ENCODE data around the gene ZNF75A. TPM values are rescaled to one million over a fixed set of nuclear protein-coding genes. Genes with fewer than 3 reads are reported as not detected.

Gene ZNF75A
- total RNA-seq, 1 donor from 2014 or later: 51.3 TPM

DNA sequence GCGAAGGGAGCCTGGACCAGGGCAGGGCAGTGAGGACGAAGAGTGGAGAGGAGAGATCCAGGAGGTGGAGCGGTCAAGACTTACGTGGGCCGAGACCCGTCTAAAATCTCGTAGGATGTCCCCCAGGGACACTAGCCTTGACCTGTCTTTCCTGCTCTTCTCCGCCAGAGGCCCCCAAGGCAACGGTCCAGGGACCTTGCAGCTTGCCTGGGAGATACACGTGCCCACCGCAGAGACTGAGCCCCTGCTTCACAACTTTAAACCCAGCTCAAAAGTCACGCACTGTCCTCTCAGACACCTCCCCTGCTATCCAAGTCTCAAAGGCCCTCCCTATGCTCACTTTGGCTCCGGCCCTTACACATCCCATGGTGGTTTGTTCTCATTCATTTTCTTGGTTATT is 9.5 kb upstream of the ZNF75A start:
- TF ChIP-seq, protein P1, sequence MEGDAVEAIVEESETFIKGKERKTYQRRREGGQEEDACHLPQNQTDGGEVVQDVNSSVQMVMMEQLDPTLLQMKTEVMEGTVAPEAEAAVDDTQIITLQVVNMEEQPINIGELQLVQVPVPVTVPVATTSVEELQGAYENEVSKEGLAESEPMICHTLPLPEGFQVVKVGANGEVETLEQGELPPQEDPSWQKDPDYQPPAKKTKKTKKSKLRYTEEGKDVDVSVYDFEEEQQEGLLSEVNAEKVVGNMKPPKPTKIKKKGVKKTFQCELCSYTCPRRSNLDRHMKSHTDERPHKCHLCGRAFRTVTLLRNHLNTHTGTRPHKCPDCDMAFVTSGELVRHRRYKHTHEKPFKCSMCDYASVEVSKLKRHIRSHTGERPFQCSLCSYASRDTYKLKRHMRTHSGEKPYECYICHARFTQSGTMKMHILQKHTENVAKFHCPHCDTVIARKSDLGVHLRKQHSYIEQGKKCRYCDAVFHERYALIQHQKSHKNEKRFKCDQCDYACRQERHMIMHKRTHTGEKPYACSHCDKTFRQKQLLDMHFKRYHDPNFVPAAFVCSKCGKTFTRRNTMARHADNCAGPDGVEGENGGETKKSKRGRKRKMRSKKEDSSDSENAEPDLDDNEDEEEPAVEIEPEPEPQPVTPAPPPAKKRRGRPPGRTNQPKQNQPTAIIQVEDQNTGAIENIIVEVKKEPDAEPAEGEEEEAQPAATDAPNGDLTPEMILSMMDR (IDR thresholded peaks at IDR 0.05; ENCODE audit: unreplicated experiment): no peak
- peaks cover 81% of the 10 kb centered on the region for H3K36me3 Mint-ChIP-seq
- H3K27me3 Mint-ChIP-seq (ENCODE audit: low read depth): no peaks in the 10 kb centered on the region
- peaks cover 78% of the 10 kb centered on the region for H3K9me3 Mint-ChIP-seq
- H3K27ac Mint-ChIP-seq: no peak overlapping the region
- no peak for DNase-seq (ENCODE audit: low spot score in 2 of 2, unreplicated experiment in 2 of 2)
- H3K4me3 Mint-ChIP-seq: no peak overlapping the region
- no peaks in the 10 kb centered on the region for H3K4me1 Mint-ChIP-seq

DNA sequence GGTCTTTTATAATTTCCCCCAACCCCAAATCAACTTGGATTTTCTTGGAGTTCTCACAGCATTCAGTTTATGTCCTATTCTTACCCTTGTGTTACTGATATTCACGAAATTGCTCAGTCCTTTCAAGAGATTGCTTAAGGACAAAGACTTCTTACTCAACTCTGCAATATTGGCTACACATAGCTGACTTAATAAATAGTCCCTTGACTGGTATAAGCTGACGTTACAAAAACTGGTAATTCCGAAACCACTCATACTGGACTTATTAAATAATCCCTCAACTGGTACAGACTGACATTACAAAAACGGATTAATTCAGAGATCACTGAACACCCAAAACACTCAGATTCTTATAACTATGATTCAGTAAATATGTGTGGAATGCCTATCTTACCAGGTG is 927 bp upstream of the ZNF75A start:
- Mint-ChIP-seq H3K9me3 (peaks cover 49% of the 10 kb centered on the region), H3K4me1 (peaks cover 11% of the 10 kb centered on the region), H3K4me3 (peak overlapping the region; percentile 68), H3K27me3 (ENCODE audit: low read depth) (no peaks in the 10 kb centered on the region), H3K27ac (peak overlapping the region; percentile 71), H3K36me3 (peaks cover 72% of the 10 kb centered on the region)
- TF ChIP-seq, protein P1 (IDR thresholded peaks at IDR 0.05; ENCODE audit: unreplicated experiment): no peak
- no peak for DNase-seq (ENCODE audit: low spot score in 2 of 2, unreplicated experiment in 2 of 2)

DNA sequence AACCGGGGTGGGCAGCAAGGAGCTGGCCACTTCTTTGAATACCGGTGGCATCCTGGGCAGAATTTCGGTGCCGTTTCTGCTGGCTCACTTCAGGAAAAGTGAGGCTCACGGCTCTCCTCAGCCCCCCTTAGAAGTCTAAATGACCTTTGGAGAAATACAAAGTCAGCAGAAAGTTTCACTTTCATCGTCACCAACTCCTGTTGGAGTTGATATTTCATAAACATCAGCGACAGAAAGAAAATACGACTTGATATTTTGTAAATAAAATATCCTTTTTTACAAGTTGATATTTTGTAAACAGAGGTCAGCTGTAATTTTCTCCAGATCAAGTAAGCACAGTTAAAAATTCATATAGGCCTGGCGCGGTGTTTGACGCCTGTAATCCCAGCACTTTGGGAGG is 781 bp downstream of the ZNF75A start:
- H3K4me3 Mint-ChIP-seq: peak overlapping the region; percentile 68
- H3K27me3 Mint-ChIP-seq (ENCODE audit: low read depth): no peaks in the 10 kb centered on the region
- H3K36me3 Mint-ChIP-seq: peaks cover 71% of the 10 kb centered on the region
- H3K9me3 Mint-ChIP-seq: peaks cover 32% of the 10 kb centered on the region
- peaks cover 11% of the 10 kb centered on the region for H3K4me1 Mint-ChIP-seq
- TF ChIP-seq, protein P1 (IDR thresholded peaks at IDR 0.05; ENCODE audit: unreplicated experiment): no peak
- peak overlapping the region; percentile 64 for H3K27ac Mint-ChIP-seq
- no peak for DNase-seq (ENCODE audit: low spot score in 2 of 2, unreplicated experiment in 2 of 2)

DNA sequence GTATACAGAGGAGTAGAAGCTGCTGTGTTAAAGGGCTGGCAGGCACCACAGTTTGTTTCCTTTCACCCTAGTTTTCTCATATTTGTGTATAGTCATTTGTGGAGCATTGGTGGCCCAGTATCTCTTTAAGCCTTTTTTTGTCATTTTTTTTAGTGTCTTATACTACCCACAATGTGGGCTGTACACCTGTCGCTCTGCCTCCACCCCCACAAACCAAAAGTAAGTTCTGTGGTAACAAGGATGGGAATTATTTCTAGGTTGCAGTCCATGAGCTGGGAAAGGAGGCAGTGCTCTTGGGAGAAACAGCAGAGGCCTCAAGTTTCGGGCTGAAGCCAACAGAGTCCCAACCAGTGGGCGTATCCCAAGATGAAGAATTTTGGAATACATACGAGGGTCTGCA is 6.2 kb downstream of the ZNF75A start:
- H3K27me3 Mint-ChIP-seq (ENCODE audit: low read depth): no peaks in the 10 kb centered on the region
- H3K4me1 Mint-ChIP-seq: no peaks in the 10 kb centered on the region
- peaks cover 95% of the 10 kb centered on the region for H3K36me3 Mint-ChIP-seq
- H3K27ac Mint-ChIP-seq: no peak overlapping the region
- DNase-seq (ENCODE audit: low spot score in 2 of 2, unreplicated experiment in 2 of 2): no peak
- H3K4me3 Mint-ChIP-seq: no peak overlapping the region
- peaks cover 60% of the 10 kb centered on the region for H3K9me3 Mint-ChIP-seq
- TF ChIP-seq, protein P1 (IDR thresholded peaks at IDR 0.05; ENCODE audit: unreplicated experiment): no peak

DNA sequence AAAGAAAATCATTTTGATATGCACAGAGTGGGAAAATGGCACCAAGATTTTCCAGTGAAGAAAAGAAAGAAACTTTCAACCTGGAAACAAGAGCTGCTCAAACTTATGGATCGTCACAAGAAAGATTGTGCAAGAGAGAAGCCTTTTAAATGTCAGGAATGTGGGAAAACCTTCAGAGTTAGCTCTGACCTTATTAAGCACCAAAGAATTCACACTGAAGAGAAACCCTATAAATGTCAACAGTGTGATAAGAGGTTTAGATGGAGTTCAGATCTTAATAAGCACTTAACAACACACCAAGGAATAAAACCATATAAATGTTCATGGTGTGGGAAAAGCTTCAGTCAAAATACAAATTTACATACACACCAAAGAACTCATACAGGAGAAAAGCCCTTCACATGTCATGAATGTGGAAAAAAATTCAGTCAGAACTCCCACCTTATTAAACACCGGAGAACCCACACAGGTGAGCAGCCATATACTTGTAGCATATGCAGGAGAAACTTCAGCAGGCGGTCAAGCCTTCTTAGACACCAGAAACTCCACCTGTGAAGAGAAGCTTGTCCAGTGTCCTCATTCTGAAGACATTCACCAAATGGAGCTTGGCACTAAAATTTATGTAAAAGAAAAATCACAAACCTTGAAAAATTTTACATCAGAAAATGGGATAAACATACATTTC is 12.2 kb downstream of the ZNF75A start:
- H3K9me3 Mint-ChIP-seq: peaks cover 81% of the 10 kb centered on the region
- H3K4me1 Mint-ChIP-seq: no peaks in the 10 kb centered on the region
- no peak overlapping the region for H3K4me3 Mint-ChIP-seq
- peaks cover 77% of the 10 kb centered on the region for H3K36me3 Mint-ChIP-seq
- no peak overlapping the region for H3K27ac Mint-ChIP-seq
- TF ChIP-seq, protein P1 (IDR thresholded peaks at IDR 0.05; ENCODE audit: unreplicated experiment): no peak
- no peak for DNase-seq (ENCODE audit: low spot score in 2 of 2, unreplicated experiment in 2 of 2)
- H3K27me3 Mint-ChIP-seq (ENCODE audit: low read depth): no peaks in the 10 kb centered on the region

Measured in mesothelial cell of epicardium (in vitro differentiated cells).